ENCODE data around the gene KAT8. TPM values are rescaled to one million over a fixed set of nuclear protein-coding genes. Genes with fewer than 3 reads are reported as not detected.

KAT8 gene
- total and polyA plus RNA-seq, 2 of the 13 experiments (the other 11 are each of a cell fraction or from before 2014, with no cell fraction given) = 79.0 to 84.2 TPM

DNA sequence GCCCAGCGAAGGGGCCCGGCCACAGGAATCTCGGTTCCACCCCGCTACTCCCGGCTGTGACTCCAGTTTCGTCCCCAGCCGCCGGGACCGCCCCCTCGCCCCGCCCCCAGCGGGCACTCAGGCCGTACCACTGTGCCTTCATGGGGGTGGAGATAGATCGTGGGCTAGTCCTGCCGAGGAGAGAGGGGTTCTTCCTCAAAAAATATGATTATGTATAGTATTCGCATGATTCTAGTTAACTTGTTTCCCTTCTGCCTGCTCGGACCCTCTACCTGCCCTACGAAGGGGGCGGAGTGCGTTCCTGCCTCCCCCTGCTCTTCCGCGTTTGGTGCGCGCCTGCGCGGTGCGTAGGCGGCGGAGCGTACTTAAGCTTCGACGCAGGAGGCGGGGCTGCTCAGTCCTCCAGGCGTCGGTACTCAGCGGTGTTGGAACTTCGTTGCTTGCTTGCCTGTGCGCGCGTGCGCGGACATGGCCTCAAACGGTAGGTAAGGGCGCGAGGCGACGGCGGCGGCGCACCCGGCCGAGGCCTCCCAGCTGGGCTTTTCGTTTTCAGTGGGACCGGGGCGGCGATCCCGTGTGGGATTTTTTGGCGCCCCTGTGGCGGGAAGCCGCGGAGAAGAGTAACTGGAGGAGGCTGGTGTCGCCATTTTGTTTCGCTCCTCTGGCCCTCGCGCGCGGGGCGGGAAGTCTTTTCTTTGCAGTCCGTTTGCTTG is 62.4 kb downstream of the KAT8 start, which contains the start of gene FUS (continued):
- TF ChIP-seq ZBTB40 (IDR thresholded peaks at IDR 0.05) = no peak
- TF ChIP-seq ZBTB40 (CRISPR knock-in tag; IDR thresholded peaks at IDR 0.05) = peak; percentile 59; the same call in 1 of the 2 replicates
- peak; percentile 55 for TF ChIP-seq ZNF317 (CRISPR knock-in tag; IDR thresholded peaks at IDR 0.05)
- TF ChIP-seq ATF2 (CRISPR knock-in tag; IDR thresholded peaks at IDR 0.05) = peak; percentile 56; the same call in 1 of the 2 replicates
- peak; percentile 99 for TF ChIP-seq ZNF615 (CRISPR knock-in tag; IDR thresholded peaks at IDR 0.05; ENCODE audit: borderline replicate concordance)
- TF ChIP-seq ETV5 (CRISPR knock-in tag; IDR thresholded peaks at IDR 0.05; ENCODE audit: borderline replicate concordance) = peak; percentile 58; the same call in 1 of the 2 replicates
- TF ChIP-seq IRX3 (CRISPR knock-in tag; IDR thresholded peaks at IDR 0.05; ENCODE audit: borderline replicate concordance, low read depth) = peak; percentile 98
- peak; percentile 71; the same call in 1 of the 2 replicates for TF ChIP-seq NR2F2 (IDR thresholded peaks at IDR 0.05; ENCODE audit: borderline replicate concordance, low read depth)
- TF ChIP-seq, protein P1, sequence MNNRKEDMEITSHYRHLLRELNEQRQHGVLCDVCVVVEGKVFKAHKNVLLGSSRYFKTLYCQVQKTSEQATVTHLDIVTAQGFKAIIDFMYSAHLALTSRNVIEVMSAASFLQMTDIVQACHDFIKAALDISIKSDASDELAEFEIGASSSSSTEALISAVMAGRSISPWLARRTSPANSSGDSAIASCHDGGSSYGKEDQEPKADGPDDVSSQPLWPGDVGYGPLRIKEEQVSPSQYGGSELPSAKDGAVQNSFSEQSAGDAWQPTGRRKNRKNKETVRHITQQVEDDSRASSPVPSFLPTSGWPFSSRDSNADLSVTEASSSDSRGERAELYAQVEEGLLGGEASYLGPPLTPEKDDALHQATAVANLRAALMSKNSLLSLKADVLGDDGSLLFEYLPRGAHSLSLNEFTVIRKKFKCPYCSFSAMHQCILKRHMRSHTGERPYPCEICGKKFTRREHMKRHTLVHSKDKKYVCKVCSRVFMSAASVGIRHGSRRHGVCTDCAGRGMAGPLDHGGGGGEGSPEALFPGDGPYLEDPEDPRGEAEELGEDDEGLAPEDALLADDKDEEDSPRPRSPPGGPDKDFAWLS (CRISPR knock-in tag; IDR thresholded peaks at IDR 0.05; ENCODE audit: borderline replicate concordance) = no peak
- TF ChIP-seq, protein P2, sequence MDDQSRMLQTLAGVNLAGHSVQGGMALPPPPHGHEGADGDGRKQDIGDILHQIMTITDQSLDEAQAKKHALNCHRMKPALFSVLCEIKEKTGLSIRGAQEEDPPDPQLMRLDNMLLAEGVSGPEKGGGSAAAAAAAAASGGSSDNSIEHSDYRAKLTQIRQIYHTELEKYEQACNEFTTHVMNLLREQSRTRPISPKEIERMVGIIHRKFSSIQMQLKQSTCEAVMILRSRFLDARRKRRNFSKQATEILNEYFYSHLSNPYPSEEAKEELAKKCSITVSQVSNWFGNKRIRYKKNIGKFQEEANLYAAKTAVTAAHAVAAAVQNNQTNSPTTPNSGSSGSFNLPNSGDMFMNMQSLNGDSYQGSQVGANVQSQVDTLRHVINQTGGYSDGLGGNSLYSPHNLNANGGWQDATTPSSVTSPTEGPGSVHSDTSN (CRISPR knock-in tag; IDR thresholded peaks at IDR 0.05; ENCODE audit: borderline replicate concordance) = peak; percentile 68; the same call in 1 of the 2 replicates
- peak; percentile 83 for TF ChIP-seq THAP11 (CRISPR knock-in tag; IDR thresholded peaks at IDR 0.05)
- TF ChIP-seq MED8 (CRISPR knock-in tag; IDR thresholded peaks at IDR 0.05; ENCODE audit: insufficient replicate concordance) = peak; percentile 98
- TF ChIP-seq LCORL (IDR thresholded peaks at IDR 0.05) = no peak
- TF ChIP-seq LCORL (CRISPR knock-in tag; IDR thresholded peaks at IDR 0.05) = no peak

All from HepG2 (cell line).